GM23338 (cell line): ENCODE data around the gene FOXP4. TPM values are rescaled to one million over a fixed set of nuclear protein-coding genes. Genes with fewer than 3 reads are reported as not detected.

Experiments
- ATAC-seq: fragments of 200-7000 bp; cut with Tn5 transposase; 3 replicates; pipeline ENCODE4 v1.9.1; 2020
- DNase-seq: peaks from one replicate; pipeline ENCODE4 v3.0.0-alpha.2; 2015; ENCODE audit warnings: low spot score
- H2AFZ ChIP-seq: fragments of 200-600 bp; sonication (generic); 2 replicates; pipeline ENCODE4 v1.8.0; 2016; ENCODE audit warnings: antibody characterized with exemption, mild to moderate bottlenecking, moderate library complexity
- H3F3A ChIP-seq: fragments of 200-600 bp; sonication (generic); replicated peaks from 2 replicates; pipeline ENCODE4 v1.8.0; 2017; ENCODE audit warnings: antibody characterized with exemption, mixed run types, low read depth
- H3K27ac ChIP-seq: fragments of 200-600 bp; sonication (generic); 2 replicates; pipeline ENCODE4 v1.6.1; 2016; ENCODE audit warnings: low read depth
- H3K27me3 ChIP-seq: fragments of 200-600 bp; sonication (generic); 2 replicates; pipeline ENCODE4 v1.8.0; 2016; ENCODE audit warnings: mild to moderate bottlenecking, mixed run types, moderate library complexity; ENCODE audit not compliant: insufficient read depth
- H3K36me3 ChIP-seq: fragments of 200-600 bp; sonication (generic); 2 replicates; pipeline ENCODE4 v1.8.0; 2016; ENCODE audit warnings: mild to moderate bottlenecking; ENCODE audit not compliant: insufficient read depth
- H3K4me1 ChIP-seq: fragments of 200-600 bp; sonication (generic); 2 replicates; pipeline ENCODE4 v1.8.0; 2016; ENCODE audit warnings: mild to moderate bottlenecking, moderate library complexity; ENCODE audit not compliant: insufficient read depth
- H3K4me2 ChIP-seq: fragments of 200-600 bp; sonication (generic); 2 replicates; pipeline ENCODE4 v1.7.1; 2017; ENCODE audit warnings: mixed run types
- H3K4me3 ChIP-seq: fragments of 200-600 bp; sonication (generic); 2 replicates; pipeline ENCODE4 v1.6.1; 2016; ENCODE audit warnings: mixed run types
- H3K79me2 ChIP-seq: fragments of 200-600 bp; sonication (generic); replicated peaks from 2 replicates; pipeline ENCODE4 v1.8.0; 2017; ENCODE audit warnings: mild to moderate bottlenecking; ENCODE audit not compliant: insufficient read depth
- H3K9me2 ChIP-seq: fragments of 200-600 bp; sonication (generic); 2 replicates; pipeline ENCODE4 v1.8.0; 2017; ENCODE audit not compliant: insufficient read depth
- H4K20me1 ChIP-seq: fragments of 200-600 bp; sonication (generic); replicated peaks from 2 replicates; pipeline ENCODE4 v1.8.0; 2017; ENCODE audit warnings: mild to moderate bottlenecking; ENCODE audit not compliant: insufficient read depth
- H3K27ac Mint-ChIP-seq: 2 replicates; pipeline ENCODE4 v1.8.0; 2020; ENCODE audit warnings: inconsistent platforms, mild to moderate bottlenecking, moderate library complexity, mixed read lengths
- H3K27me3 Mint-ChIP-seq: 3 replicates; pipeline ENCODE4 v1.8.0; 2022; ENCODE audit warnings: low read depth, mild to moderate bottlenecking, moderate library complexity, mixed read lengths, inconsistent platforms; ENCODE audit not compliant: insufficient read depth, poor library complexity
- H3K36me3 Mint-ChIP-seq: 3 replicates; pipeline ENCODE4 v1.8.0; 2021; ENCODE audit warnings: low read depth, mild to moderate bottlenecking, inconsistent platforms, moderate library complexity, mixed read lengths
- H3K4me1 Mint-ChIP-seq: 3 replicates; pipeline ENCODE4 v1.8.0; 2020; ENCODE audit warnings: mild to moderate bottlenecking, inconsistent platforms, mixed read lengths
- H3K4me3 Mint-ChIP-seq: 3 replicates; pipeline ENCODE4 v1.8.0; 2021; ENCODE audit warnings: moderate library complexity, mild to moderate bottlenecking, inconsistent platforms, mixed read lengths
- H3K9me3 Mint-ChIP-seq: 3 replicates; pipeline ENCODE4 v1.8.0; 2020; ENCODE audit warnings: moderate library complexity, mild to moderate bottlenecking, inconsistent platforms, mixed read lengths
- CREB1 ChIP-seq: fragments of 250-450 bp; sonication (Bioruptor Pico); IDR thresholded peaks from 2 replicates; pipeline ENCODE4 v1.5.0; 2020; ENCODE audit warnings: low read depth, mild to moderate bottlenecking, moderate library complexity
- EZH2 ChIP-seq: fragments of 200-600 bp; sonication (generic); IDR thresholded peaks from one replicate; pipeline ENCODE4 v1.8.0; 2017; ENCODE audit warnings: antibody characterized with exemption, mild to moderate bottlenecking, low read depth; ENCODE audit not compliant: unreplicated experiment
- EZH2phosphoT487 ChIP-seq: fragments of 200-600 bp; sonication (generic); IDR thresholded peaks from one replicate; pipeline ENCODE4 v1.8.1; 2018; ENCODE audit warnings: antibody characterized with exemption; ENCODE audit not compliant: unreplicated experiment
- JUNB ChIP-seq: IDR thresholded peaks from one replicate; pipeline ENCODE4 v1.6.1; 2016; ENCODE audit warnings: antibody characterized with exemption; ENCODE audit not compliant: unreplicated experiment
- NANOG ChIP-seq: IDR thresholded peaks from 2 replicates; pipeline ENCODE4 v1.6.1; 2016; ENCODE audit warnings: antibody characterized with exemption, borderline replicate concordance
- POLR2AphosphoS5 ChIP-seq: IDR thresholded peaks from 2 replicates; pipeline ENCODE4 v1.6.1; 2016; ENCODE audit warnings: antibody characterized with exemption, low read depth
- STAT1 ChIP-seq: IDR thresholded peaks from one replicate; pipeline ENCODE4 v1.6.1; 2016; ENCODE audit warnings: antibody characterized with exemption; ENCODE audit not compliant: unreplicated experiment
- ZNF114 ChIP-seq: fragments of 250-450 bp; sonication (Bioruptor Pico); IDR thresholded peaks from 2 replicates; pipeline ENCODE4 v1.5.0; 2020; ENCODE audit warnings: mild to moderate bottlenecking, moderate library complexity
- ZNF331 ChIP-seq: fragments of 250-450 bp; sonication (Bioruptor Pico); IDR thresholded peaks from 2 replicates; pipeline ENCODE4 v1.5.0; 2020; ENCODE audit warnings: low read depth, mild to moderate bottlenecking, moderate library complexity
- polyA plus RNA-seq: library from polyadenylated mRNA; unstranded; fragments of >200 nt; fragmentation: Nextera tagmentation; extraction: Ambion mirVana; gene quantifications from 2 replicates; pipeline ENCODE4 v1.2.1, GENCODE V29; 2016
- total RNA-seq: library from RNA; depleted of rRNA; stranded (reverse); fragments of >200 nt; shearing (Covaris generic); gene quantifications from 2 replicates; pipeline ENCODE4 v1.2.3, GENCODE V29; 2014
- TF ChIP-seq, protein P1 (sequence below): fragments of 250-450 bp; sonication (Bioruptor Pico); IDR thresholded peaks from 2 replicates; pipeline ENCODE4 v1.5.0; 2020; ENCODE audit warnings: mild to moderate bottlenecking, moderate library complexity
- TF ChIP-seq, protein P2 (sequence below): IDR thresholded peaks from one replicate; pipeline ENCODE4 v1.6.1; 2018; ENCODE audit warnings: antibody characterized with exemption; ENCODE audit not compliant: unreplicated experiment
- TF ChIP-seq, protein P3 (sequence below), 2 experiments: fragments of 200-600 bp in 1 of 2; sonication (generic) in 1 of 2; conservative IDR thresholded peaks; 2 replicates each; pipeline versions ENCODE4 v1.5.1 to v1.6.1; 2016 to 2017; ENCODE audit warnings: antibody characterized with exemption in 2 of 2, low read depth in 2 of 2, mild to moderate bottlenecking in 2 of 2, moderate library complexity in 1 of 2
- TF ChIP-seq, protein P4 (sequence below): IDR thresholded peaks from 2 replicates; pipeline ENCODE4 v1.6.1; 2016; ENCODE audit warnings: antibody characterized with exemption

Gene FOXP4
- total and polyA plus RNA-seq, 2 experiments from 2014 or later: 5.1 to 13.5 TPM

DNA sequence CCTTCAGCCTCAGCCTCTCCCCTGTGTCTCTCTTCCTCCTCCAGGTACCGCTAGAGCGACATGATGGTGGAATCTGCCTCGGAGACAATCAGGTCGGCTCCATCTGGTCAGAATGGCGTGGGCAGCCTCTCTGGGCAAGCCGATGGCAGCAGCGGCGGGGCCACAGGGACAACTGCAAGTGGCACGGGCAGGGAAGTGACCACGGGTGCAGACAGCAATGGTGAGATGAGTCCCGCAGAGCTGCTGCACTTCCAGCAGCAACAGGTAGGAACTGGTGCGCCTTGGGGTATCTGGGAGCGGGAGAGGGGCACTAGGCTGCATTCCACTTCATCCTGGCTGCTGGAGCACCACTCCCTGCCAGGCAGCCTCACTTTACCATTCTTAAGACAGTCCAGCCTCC is 19.5 kb downstream of the FOXP4 start:
- no peaks in the 10 kb centered on the region for H3K36me3 ChIP-seq

More for the DNA sequence above, 19.5 kb downstream of the FOXP4 start:
- Histone ChIP-seq H3K79me2 (peaks cover 19% of the 10 kb centered on the region), H3F3A (peaks cover 28% of the 10 kb centered on the region), H3K4me2 (no peak overlapping the region), H3K4me3 (no peak overlapping the region), H4K20me1 (no peaks in the 10 kb centered on the region), H3K27me3 (no peaks in the 10 kb centered on the region), H2AFZ (no peak overlapping the region), H3K4me1 (peaks cover 54% of the 10 kb centered on the region), H3K27ac (no peak overlapping the region), H3K9me2 (no peaks in the 10 kb centered on the region)
- peaks cover 14% of the 10 kb centered on the region for H3K27me3 Mint-ChIP-seq
- peaks cover 67% of the 10 kb centered on the region for H3K4me1 Mint-ChIP-seq
- no peaks in the 10 kb centered on the region; the same call in 2 of the 3 replicates for H3K9me3 Mint-ChIP-seq
- TF ChIP-seq EZH2 (no peak), ZNF114 (CRISPR knock-in tag) (no peak), NANOG (no peak), POLR2AphosphoS5 (no peak), CREB1 (no peak), ZNF331 (no peak), STAT1 (no peak), JUNB (no peak), EZH2phosphoT487 (no peak)
- TF ChIP-seq, protein P1, sequence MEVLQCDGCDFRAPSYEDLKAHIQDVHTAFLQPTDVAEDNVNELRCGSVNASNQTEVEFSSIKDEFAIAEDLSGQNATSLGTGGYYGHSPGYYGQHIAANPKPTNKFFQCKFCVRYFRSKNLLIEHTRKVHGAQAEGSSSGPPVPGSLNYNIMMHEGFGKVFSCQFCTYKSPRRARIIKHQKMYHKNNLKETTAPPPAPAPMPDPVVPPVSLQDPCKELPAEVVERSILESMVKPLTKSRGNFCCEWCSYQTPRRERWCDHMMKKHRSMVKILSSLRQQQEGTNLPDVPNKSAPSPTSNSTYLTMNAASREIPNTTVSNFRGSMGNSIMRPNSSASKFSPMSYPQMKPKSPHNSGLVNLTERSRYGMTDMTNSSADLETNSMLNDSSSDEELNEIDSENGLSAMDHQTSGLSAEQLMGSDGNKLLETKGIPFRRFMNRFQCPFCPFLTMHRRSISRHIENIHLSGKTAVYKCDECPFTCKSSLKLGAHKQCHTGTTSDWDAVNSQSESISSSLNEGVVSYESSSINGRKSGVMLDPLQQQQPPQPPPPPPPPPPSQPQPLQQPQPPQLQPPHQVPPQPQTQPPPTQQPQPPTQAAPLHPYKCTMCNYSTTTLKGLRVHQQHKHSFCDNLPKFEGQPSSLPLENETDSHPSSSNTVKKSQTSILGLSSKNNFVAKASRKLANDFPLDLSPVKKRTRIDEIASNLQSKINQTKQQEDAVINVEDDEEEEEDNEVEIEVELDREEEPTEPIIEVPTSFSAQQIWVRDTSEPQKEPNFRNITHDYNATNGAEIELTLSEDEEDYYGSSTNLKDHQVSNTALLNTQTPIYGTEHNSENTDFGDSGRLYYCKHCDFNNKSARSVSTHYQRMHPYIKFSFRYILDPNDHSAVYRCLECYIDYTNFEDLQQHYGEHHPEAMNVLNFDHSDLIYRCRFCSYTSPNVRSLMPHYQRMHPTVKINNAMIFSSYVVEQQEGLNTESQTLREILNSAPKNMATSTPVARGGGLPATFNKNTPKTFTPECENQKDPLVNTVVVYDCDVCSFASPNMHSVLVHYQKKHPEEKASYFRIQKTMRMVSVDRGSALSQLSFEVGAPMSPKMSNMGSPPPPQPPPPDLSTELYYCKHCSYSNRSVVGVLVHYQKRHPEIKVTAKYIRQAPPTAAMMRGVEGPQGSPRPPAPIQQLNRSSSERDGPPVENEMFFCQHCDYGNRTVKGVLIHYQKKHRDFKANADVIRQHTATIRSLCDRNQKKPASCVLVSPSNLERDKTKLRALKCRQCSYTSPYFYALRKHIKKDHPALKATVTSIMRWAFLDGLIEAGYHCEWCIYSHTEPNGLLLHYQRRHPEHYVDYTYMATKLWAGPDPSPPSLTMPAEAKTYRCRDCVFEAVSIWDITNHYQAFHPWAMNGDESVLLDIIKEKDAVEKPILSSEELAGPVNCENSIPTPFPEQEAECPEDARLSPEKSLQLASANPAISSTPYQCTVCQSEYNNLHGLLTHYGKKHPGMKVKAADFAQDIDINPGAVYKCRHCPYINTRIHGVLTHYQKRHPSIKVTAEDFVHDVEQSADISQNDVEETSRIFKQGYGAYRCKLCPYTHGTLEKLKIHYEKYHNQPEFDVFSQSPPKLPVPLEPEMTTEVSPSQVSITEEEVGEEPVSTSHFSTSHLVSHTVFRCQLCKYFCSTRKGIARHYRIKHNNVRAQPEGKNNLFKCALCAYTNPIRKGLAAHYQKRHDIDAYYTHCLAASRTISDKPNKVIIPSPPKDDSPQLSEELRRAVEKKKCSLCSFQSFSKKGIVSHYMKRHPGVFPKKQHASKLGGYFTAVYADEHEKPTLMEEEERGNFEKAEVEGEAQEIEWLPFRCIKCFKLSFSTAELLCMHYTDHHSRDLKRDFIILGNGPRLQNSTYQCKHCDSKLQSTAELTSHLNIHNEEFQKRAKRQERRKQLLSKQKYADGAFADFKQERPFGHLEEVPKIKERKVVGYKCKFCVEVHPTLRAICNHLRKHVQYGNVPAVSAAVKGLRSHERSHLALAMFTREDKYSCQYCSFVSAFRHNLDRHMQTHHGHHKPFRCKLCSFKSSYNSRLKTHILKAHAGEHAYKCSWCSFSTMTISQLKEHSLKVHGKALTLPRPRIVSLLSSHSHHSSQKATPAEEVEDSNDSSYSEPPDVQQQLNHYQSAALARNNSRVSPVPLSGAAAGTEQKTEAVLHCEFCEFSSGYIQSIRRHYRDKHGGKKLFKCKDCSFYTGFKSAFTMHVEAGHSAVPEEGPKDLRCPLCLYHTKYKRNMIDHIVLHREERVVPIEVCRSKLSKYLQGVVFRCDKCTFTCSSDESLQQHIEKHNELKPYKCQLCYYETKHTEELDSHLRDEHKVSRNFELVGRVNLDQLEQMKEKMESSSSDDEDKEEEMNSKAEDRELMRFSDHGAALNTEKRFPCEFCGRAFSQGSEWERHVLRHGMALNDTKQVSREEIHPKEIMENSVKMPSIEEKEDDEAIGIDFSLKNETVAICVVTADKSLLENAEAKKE (CRISPR knock-in tag): no peak
- TF ChIP-seq, protein P2, sequence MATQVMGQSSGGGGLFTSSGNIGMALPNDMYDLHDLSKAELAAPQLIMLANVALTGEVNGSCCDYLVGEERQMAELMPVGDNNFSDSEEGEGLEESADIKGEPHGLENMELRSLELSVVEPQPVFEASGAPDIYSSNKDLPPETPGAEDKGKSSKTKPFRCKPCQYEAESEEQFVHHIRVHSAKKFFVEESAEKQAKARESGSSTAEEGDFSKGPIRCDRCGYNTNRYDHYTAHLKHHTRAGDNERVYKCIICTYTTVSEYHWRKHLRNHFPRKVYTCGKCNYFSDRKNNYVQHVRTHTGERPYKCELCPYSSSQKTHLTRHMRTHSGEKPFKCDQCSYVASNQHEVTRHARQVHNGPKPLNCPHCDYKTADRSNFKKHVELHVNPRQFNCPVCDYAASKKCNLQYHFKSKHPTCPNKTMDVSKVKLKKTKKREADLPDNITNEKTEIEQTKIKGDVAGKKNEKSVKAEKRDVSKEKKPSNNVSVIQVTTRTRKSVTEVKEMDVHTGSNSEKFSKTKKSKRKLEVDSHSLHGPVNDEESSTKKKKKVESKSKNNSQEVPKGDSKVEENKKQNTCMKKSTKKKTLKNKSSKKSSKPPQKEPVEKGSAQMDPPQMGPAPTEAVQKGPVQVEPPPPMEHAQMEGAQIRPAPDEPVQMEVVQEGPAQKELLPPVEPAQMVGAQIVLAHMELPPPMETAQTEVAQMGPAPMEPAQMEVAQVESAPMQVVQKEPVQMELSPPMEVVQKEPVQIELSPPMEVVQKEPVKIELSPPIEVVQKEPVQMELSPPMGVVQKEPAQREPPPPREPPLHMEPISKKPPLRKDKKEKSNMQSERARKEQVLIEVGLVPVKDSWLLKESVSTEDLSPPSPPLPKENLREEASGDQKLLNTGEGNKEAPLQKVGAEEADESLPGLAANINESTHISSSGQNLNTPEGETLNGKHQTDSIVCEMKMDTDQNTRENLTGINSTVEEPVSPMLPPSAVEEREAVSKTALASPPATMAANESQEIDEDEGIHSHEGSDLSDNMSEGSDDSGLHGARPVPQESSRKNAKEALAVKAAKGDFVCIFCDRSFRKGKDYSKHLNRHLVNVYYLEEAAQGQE: no peak
- TF ChIP-seq, protein P3, sequence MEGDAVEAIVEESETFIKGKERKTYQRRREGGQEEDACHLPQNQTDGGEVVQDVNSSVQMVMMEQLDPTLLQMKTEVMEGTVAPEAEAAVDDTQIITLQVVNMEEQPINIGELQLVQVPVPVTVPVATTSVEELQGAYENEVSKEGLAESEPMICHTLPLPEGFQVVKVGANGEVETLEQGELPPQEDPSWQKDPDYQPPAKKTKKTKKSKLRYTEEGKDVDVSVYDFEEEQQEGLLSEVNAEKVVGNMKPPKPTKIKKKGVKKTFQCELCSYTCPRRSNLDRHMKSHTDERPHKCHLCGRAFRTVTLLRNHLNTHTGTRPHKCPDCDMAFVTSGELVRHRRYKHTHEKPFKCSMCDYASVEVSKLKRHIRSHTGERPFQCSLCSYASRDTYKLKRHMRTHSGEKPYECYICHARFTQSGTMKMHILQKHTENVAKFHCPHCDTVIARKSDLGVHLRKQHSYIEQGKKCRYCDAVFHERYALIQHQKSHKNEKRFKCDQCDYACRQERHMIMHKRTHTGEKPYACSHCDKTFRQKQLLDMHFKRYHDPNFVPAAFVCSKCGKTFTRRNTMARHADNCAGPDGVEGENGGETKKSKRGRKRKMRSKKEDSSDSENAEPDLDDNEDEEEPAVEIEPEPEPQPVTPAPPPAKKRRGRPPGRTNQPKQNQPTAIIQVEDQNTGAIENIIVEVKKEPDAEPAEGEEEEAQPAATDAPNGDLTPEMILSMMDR (conservative IDR thresholded peaks at IDR 0.05; ENCODE audit: low read depth in 2 of 2): no peak
- TF ChIP-seq, protein P4, sequence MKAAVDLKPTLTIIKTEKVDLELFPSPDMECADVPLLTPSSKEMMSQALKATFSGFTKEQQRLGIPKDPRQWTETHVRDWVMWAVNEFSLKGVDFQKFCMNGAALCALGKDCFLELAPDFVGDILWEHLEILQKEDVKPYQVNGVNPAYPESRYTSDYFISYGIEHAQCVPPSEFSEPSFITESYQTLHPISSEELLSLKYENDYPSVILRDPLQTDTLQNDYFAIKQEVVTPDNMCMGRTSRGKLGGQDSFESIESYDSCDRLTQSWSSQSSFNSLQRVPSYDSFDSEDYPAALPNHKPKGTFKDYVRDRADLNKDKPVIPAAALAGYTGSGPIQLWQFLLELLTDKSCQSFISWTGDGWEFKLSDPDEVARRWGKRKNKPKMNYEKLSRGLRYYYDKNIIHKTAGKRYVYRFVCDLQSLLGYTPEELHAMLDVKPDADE: no peak
- H3K27ac Mint-ChIP-seq: no peak overlapping the region
- DNase-seq (no peak), ATAC-seq (no peak)
- H3K4me3 Mint-ChIP-seq: no peak overlapping the region
- peaks cover 31% of the 10 kb centered on the region for H3K36me3 Mint-ChIP-seq
